NCI-H774 (cell line): ENCODE data around the gene MAPK14.

Experiments
- DNase-seq: peaks from one replicate; lab custom pipeline; 2025; lab: John Stamatoyannopoulos, UW

The MAPK14 gene

GRCh38 chr6:36138667-36139066, 111.1 kb downstream of the MAPK14 start:
- DNase-seq: no peak

GRCh38 chr6:36139431-36139830, 111.8 kb downstream of the MAPK14 start:
- no peak for DNase-seq

GRCh38 chr6:36139991-36140710, 112.5 kb downstream of the MAPK14 start:
- no peak for DNase-seq

GRCh38 chr6:36141091-36141490, 113.5 kb downstream of the MAPK14 start:
- no peak for DNase-seq

GRCh38 chr6:36141961-36142360, 114.4 kb downstream of the MAPK14 start:
- DNase-seq: no peak

- DNase-seq: no peak
Observed at GRCh38 chr6:36142971-36143838, 115.6 kb downstream of the MAPK14 start.

- DNase-seq: no peak
Observed at GRCh38 chr6:36145495-36145894, 117.9 kb downstream of the MAPK14 start.

GRCh38 chr6:36147294-36147693, 119.7 kb downstream of the MAPK14 start:
- no peak for DNase-seq

- DNase-seq: no peak
Observed at GRCh38 chr6:36149476-36149875, 121.9 kb downstream of the MAPK14 start.

GRCh38 chr6:36150283-36150682, 122.7 kb downstream of the MAPK14 start:
- DNase-seq: no peak

- DNase-seq: no peak
Observed at GRCh38 chr6:36154286-36154685, 126.7 kb downstream of the MAPK14 start.

- DNase-seq: no peak
Observed at GRCh38 chr6:36155662-36156061, 128.1 kb downstream of the MAPK14 start.

GRCh38 chr6:36160147-36160760, 132.6 kb downstream of the MAPK14 start:
- DNase-seq: no peak
